GM19463 (cell line): Measurements from ENCODE around the gene CRIP3.

Experiments
- ATAC-seq: cut with Tn5 transposase; IDR thresholded peaks from one replicate; pipeline ENCODE4 v1.9.1; 2021; ENCODE audit warnings: mild to moderate bottlenecking, moderate library complexity; ENCODE audit not compliant: unreplicated experiment

The CRIP3 gene

DNA sequence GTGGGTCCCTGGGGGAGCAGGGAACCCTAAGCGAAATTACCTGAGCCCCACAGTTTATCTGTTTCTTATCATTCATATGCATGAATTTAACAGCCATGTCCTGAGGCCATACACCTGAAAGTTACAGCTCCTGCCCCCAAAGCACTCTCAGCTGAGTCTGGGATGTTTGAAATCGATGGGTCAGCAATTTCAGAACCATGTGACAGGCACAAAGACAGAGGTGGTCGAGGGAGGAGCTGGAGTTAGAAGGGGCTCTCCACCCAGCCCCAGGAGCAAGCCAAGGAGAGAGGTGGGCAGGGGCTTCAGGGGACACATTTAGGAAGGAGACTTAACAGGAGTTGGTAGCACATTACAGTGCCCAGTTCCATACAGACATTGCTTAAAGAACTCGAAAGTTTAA, 50.4 kb downstream of the CRIP3 start:
- no peak for ATAC-seq

DNA sequence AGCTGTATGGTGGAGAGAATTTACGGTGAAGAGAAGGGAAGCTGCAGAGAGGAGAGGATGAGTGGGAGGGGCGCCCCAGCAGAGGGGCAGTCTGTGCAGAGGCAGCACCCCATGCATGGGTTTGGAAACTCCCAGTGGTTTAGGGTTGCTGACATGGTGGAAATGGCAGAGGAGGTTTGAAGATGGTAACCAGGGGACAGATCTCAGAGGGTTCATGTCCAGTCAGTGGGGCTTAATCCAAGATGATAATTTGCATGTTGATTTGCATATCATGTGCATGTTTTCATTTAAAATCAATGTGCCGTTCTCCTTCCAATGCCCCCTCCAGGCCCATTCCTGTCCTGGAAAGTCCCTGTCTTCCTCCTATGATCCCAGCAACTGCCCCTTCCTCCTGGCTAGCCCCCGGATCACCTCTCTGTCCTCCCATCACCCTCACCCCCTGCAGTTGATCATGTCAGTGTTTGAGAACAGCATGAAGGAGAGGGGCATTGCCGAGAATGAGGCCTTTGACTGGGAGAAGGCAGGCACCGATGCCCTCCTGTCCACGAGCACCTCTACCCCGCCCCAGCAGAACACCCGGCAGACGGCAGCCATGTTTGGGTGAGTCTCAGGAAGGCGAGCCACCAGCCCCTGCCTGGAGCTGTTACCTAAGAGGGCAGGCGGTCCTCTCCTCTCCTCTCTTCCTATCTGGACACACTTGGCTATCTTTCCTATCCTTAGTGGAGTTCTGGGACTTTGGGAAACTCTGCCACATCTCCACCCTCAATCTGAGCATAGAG, 51.1 kb downstream of the CRIP3 start:
- no peak for ATAC-seq

DNA sequence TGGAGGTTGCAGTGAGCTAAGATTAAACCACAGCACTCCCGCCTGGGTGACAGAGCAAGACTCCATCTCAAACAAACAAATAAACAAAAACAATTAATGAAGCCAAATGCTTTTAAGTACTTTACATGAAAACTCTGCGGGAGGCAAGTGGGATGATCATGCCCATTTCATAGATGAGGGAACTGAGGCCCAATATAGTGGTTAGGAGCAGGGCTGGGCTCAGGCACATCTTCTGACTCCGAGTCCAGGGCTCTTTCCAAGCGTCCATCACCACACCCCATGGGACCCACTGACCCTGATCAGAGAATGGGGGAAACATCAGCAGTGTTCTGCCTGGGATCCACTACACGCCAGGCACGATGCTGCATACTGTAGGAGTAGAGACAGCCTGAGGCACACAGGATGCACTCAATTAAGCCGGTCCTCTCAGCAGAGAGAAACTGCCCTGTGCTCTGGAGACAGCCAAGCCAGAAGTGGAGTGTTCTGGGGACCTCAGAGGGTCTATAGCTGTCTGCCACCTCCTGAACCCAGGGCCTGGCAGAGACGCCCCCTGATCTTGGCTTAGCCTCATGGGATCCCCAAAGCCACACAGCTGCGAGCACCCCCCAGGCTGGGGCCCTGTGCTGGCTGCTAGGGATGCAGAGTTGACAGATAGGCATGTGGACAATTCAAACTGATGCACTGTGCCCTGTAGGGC, 51.8 kb downstream of the CRIP3 start:
- no peak for ATAC-seq
